Smooth muscle cell of the brain vasculature (primary cell): ENCODE measurements around the gene SNAPC4.

Experiments
- DNase-seq: peaks from one replicate; pipeline ENCODE4 v3.0.0-alpha.2; 2012; ENCODE audit warnings: low read depth, low spot score

SNAPC4 gene

GRCh38 chr9:136400038-136400834 lies at the start of gene SNAPC4:
Gene SNAPC4, minus strand, starts transcription at chr9:136400170. Its CDS starts 1,742 bp downstream, at chr9:136398428.
- peak; percentile 47 for DNase-seq

- DNase-seq, result no peak
Observed at GRCh38 chr9:136448655-136449054, 48.7 kb upstream of the SNAPC4 start.

- no peak for DNase-seq
Observed at GRCh38 chr9:136447173-136447778, 47.3 kb upstream of the SNAPC4 start.

GRCh38 chr9:136445799-136446198 lies 45.8 kb upstream of the SNAPC4 start:
- DNase-seq, result no peak

GRCh38 chr9:136444102-136444501 lies 44.1 kb upstream of the SNAPC4 start:
- DNase-seq, result no peak

- no peak for DNase-seq
Observed at GRCh38 chr9:136443687-136444086, 43.7 kb upstream of the SNAPC4 start.

GRCh38 chr9:136443087-136443486 lies 43.1 kb upstream of the SNAPC4 start:
- no peak for DNase-seq

- DNase-seq, result no peak
Observed at GRCh38 chr9:136442265-136442664, 42.3 kb upstream of the SNAPC4 start.

GRCh38 chr9:136441681-136442245 lies 41.8 kb upstream of the SNAPC4 start:
- DNase-seq, result no peak

- no peak for DNase-seq
Observed at GRCh38 chr9:136441191-136441680, 41.3 kb upstream of the SNAPC4 start.

- DNase-seq, result peak; percentile 47
Observed at GRCh38 chr9:136439481-136440408, 39.8 kb upstream of the SNAPC4 start, which contains the start of gene INPP5E. Gene INPP5E, minus strand, starts transcription at chr9:136439845. Its CDS starts 426 bp downstream, at chr9:136439419.

GRCh38 chr9:136438548-136439480 lies 38.8 kb upstream of the SNAPC4 start:
- DNase-seq, result no peak

GRCh38 chr9:136437839-136438547 lies 38.0 kb upstream of the SNAPC4 start:
- DNase-seq, result no peak

GRCh38 chr9:136437430-136437829 lies 37.5 kb upstream of the SNAPC4 start:
- DNase-seq, result no peak

- DNase-seq, result no peak
Observed at GRCh38 chr9:136436055-136436634, 36.2 kb upstream of the SNAPC4 start.

GRCh38 chr9:136434580-136435169 lies 34.7 kb upstream of the SNAPC4 start:
- no peak for DNase-seq

GRCh38 chr9:136433849-136434579 lies 34.0 kb upstream of the SNAPC4 start:
- no peak for DNase-seq

GRCh38 chr9:136433043-136433715 lies 33.2 kb upstream of the SNAPC4 start:
- DNase-seq, result no peak
